HepG2 (cell line): ENCODE results near the gene SLC25A47. TPM values are rescaled to one million over a fixed set of nuclear protein-coding genes. Genes with fewer than 3 reads are reported as not detected.

ENCODE experiments used
- CCDC6 ChIP-seq: sonication (generic); formaldehyde crosslinking; IDR thresholded peaks from 2 replicates; pipeline ENCODE4 v1.8.1; 2022; ENCODE audit warnings: mild to moderate bottlenecking, missing genetic modification reagents, moderate library complexity
- EP300 ChIP-seq, 3 experiments: sonication (generic) in 1 of 3; formaldehyde crosslinking in 1 of 3; IDR thresholded peaks; 2 replicates each; pipeline versions ENCODE4 v1.5.1 to v1.6.1; 2011 to 2020; ENCODE audit warnings: low read depth in 2 of 3, low read length in 2 of 3, borderline replicate concordance in 1 of 3, improper control_type of control experiment in 1 of 3, mild to moderate bottlenecking in 1 of 3, missing genetic modification reagents in 1 of 3, moderate library complexity in 1 of 3
- GTF2F1 ChIP-seq: fragments of 150-350 bp; IDR thresholded peaks from 2 replicates; pipeline ENCODE4 v1.6.1; 2014; ENCODE audit warnings: low read length
- KDM4B ChIP-seq: sonication (generic); formaldehyde crosslinking; IDR thresholded peaks from 2 replicates; pipeline ENCODE4 v1.4.0; 2020; ENCODE audit warnings: missing genetic modification reagents
- LCORL ChIP-seq, 2 experiments: fragments of 450-650 bp in 1 of 2; sonication (generic) in 1 of 2; formaldehyde crosslinking in 1 of 2; IDR thresholded peaks; 2 replicates each; pipeline versions ENCODE4 v1.5.0 to v1.6.1; 2017 to 2020; ENCODE audit warnings: antibody characterized with exemption in 1 of 2, missing genetic modification reagents in 1 of 2
- TBL1XR1 ChIP-seq: fragments of 150-350 bp; IDR thresholded peaks from 2 replicates; pipeline ENCODE4 v1.6.1; 2014; ENCODE audit warnings: borderline replicate concordance, low read length; ENCODE audit not compliant: partially characterized antibody
- ZZZ3 ChIP-seq: sonication (generic); formaldehyde crosslinking; IDR thresholded peaks from 2 replicates; pipeline ENCODE4 v1.4.0; 2020; ENCODE audit warnings: missing genetic modification reagents, mild to moderate bottlenecking, borderline replicate concordance
- polyA plus RNA-seq, 8 experiments: library from polyadenylated mRNA; depleted of rRNA in 3 of 8; stranded (reverse) in 7 of 8; unstranded in 1 of 8; fragments of >200 nt; fragmentation: Illumina TruSeq in 4 of 8; extraction: Trizol in 4 of 8; gene quantifications; 2 replicates each; pipeline versions ENCODE4 v1.2.1 to v1.2.3, GENCODE V29; 2011 to 2016; ENCODE audit warnings: low read depth in 4 of 8, missing spikeins in 1 of 8, mixed read lengths in 1 of 8; ENCODE audit not compliant: insufficient read depth in 1 of 8
- total RNA-seq, 5 experiments: library from RNA; depleted of rRNA; stranded (reverse); fragments of >200 nt; fragmentation: Illumina TruSeq; extraction: Trizol; gene quantifications; 2 replicates each; pipeline ENCODE4 v1.2.3, GENCODE V29; 2016; ENCODE audit warnings: low read depth in 1 of 5
- TF ChIP-seq, protein P1 (sequence below): sonication (generic); formaldehyde crosslinking; IDR thresholded peaks from 2 replicates; pipeline ENCODE4 v1.4.0; 2020; ENCODE audit warnings: missing genetic modification reagents, borderline replicate concordance
- TF ChIP-seq, protein P2 (sequence below): sonication (generic); formaldehyde crosslinking; IDR thresholded peaks from 2 replicates; pipeline ENCODE4 v1.8.0; 2022; ENCODE audit warnings: missing genetic modification reagents, mild to moderate bottlenecking, inconsistent platforms, borderline replicate concordance
- TF ChIP-seq, protein P3 (sequence below): sonication (generic); formaldehyde crosslinking; IDR thresholded peaks from 2 replicates; pipeline ENCODE4 v1.4.0; 2020; ENCODE audit warnings: missing genetic modification reagents

Gene SLC25A47
- total and polyA plus RNA-seq, 2 of the 13 experiments (the other 11 are each of a cell fraction or from before 2014, with no cell fraction given): 1.0 to 1.7 TPM

DNA sequence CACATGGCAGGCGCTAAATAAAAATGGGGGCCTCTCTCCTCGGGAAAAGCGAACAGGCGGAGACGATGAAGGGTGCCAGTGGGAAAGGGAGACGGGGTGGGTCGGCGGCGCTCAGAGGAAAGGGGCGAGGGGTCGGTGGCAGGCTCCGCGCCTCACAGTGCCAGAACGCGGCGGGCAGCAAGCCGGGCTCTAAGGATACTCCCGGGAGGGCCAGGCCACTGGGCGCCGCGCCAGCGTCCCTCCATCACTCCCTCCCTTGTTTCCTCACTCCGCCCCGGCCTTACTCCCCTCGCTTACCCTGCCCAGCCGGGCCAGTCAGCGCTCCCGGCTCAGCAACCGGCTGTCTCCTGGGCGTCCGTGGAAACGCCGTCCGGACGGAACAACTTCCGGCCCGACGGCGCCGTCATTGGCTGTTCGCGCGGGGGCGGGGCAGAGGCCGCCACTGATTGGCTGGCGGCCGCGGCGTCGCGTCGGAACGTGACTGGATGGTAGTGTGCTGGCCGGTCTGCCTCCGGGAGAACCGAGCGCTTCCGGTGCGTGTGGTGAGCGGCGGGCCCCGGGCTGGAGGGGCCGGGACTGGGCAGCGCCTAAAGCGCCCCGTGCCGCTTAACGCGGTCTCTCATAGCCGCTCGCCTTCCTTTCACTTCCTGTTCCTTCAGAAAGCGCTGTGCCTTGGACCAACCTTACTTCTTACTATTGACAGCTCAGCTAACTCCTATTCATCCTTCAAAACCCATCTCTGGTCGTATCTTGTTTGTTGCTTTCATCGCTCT is 53.0 kb downstream of the SLC25A47 start, which contains the start of gene WDR25 (continued):
- TF ChIP-seq, protein P1, sequence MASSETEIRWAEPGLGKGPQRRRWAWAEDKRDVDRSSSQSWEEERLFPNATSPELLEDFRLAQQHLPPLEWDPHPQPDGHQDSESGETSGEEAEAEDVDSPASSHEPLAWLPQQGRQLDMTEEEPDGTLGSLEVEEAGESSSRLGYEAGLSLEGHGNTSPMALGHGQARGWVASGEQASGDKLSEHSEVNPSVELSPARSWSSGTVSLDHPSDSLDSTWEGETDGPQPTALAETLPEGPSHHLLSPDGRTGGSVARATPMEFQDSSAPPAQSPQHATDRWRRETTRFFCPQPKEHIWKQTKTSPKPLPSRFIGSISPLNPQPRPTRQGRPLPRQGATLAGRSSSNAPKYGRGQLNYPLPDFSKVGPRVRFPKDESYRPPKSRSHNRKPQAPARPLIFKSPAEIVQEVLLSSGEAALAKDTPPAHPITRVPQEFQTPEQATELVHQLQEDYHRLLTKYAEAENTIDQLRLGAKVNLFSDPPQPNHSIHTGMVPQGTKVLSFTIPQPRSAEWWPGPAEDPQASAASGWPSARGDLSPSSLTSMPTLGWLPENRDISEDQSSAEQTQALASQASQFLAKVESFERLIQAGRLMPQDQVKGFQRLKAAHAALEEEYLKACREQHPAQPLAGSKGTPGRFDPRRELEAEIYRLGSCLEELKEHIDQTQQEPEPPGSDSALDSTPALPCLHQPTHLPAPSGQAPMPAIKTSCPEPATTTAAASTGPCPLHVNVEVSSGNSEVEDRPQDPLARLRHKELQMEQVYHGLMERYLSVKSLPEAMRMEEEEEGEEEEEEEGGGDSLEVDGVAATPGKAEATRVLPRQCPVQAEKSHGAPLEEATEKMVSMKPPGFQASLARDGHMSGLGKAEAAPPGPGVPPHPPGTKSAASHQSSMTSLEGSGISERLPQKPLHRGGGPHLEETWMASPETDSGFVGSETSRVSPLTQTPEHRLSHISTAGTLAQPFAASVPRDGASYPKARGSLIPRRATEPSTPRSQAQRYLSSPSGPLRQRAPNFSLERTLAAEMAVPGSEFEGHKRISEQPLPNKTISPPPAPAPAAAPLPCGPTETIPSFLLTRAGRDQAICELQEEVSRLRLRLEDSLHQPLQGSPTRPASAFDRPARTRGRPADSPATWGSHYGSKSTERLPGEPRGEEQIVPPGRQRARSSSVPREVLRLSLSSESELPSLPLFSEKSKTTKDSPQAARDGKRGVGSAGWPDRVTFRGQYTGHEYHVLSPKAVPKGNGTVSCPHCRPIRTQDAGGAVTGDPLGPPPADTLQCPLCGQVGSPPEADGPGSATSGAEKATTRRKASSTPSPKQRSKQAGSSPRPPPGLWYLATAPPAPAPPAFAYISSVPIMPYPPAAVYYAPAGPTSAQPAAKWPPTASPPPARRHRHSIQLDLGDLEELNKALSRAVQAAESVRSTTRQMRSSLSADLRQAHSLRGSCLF (CRISPR knock-in tag): 0 out of 2 replicates have a peak, but pooled peaks have one; percentile 41
- TF ChIP-seq EP300 (IDR thresholded peaks at IDR 0.05; ENCODE audit: low read depth in 2 of 2, low read length in 2 of 2): no peak
- no peak for TF ChIP-seq EP300 (CRISPR knock-in tag; IDR thresholded peaks at IDR 0.05; ENCODE audit: borderline replicate concordance)
- TF ChIP-seq KDM4B: no peak
- TF ChIP-seq, protein P2, sequence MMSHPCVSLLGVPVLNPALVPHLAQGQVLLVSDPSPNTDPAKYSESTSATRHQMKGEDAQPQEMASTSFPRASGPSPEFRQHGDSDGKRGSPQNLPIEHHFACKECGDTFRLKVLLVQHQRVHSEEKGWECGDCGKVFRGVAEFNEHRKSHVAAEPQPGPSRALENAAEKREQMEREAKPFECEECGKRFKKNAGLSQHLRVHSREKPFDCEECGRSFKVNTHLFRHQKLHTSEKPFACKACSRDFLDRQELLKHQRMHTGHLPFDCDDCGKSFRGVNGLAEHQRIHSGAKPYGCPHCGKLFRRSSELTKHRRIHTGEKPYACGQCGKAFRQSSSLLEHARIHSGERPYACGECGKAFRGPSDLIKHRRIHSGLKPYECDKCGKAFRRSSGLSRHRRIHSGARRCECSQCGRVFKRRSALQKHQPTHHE (CRISPR knock-in tag): peak; percentile 58; the same call in 1 of the 2 replicates
- 0 out of 2 replicates have a peak, but pooled peaks have one; percentile 14 for TF ChIP-seq ZZZ3
- TF ChIP-seq TBL1XR1: no peak
- TF ChIP-seq CCDC6 (CRISPR knock-in tag): peak; percentile 62; the same call in 1 of the 2 replicates
- no peak for TF ChIP-seq LCORL (IDR thresholded peaks at IDR 0.05)
- TF ChIP-seq LCORL (CRISPR knock-in tag; IDR thresholded peaks at IDR 0.05): peak; percentile 56; the same call in 1 of the 2 replicates
- TF ChIP-seq, protein P3, sequence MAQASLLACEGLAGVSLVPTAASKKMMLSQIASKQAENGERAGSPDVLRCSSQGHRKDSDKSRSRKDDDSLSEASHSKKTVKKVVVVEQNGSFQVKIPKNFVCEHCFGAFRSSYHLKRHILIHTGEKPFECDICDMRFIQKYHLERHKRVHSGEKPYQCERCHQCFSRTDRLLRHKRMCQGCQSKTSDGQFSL (CRISPR knock-in tag): no peak
- TF ChIP-seq GTF2F1: no peak
- TF ChIP-seq, all 625 proteins: peak for 276
